IPS-NIHi11 (cell line): ENCODE results near the gene TBC1D5.

ENCODE experiments used
- DNase-seq: peaks from one replicate; pipeline ENCODE4 v3.0.0; 2012; ENCODE audit warnings: mixed read lengths, low spot score

TBC1D5 gene

DNA sequence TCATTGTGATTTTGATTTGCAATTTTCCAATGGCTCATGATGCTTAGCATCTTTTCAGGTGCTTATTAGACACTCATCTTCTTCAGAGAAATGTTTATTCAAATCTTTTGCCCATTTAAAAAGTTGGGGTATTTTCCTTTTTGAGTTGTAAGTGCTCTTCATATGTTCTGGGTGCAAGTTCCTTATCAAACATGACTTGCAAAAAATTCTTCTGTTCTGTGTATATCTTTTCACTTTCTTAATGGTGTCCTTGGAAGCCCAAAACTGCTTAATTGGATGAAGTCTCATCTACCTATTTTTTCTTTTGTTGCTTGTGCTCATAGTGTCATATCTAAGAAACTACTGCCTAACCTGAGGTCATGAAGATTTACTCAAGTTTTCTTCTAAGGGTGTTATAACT is 524.8 kb downstream of the TBC1D5 start:
- no peak for DNase-seq

- no peak for DNase-seq
Measured at GRCh38 chr3:17213102-17213501, 529.3 kb downstream of the TBC1D5 start.

GRCh38 chr3:17207979-17208378 is 534.5 kb downstream of the TBC1D5 start:
- DNase-seq = no peak

GRCh38 chr3:17207019-17207418 is 535.4 kb downstream of the TBC1D5 start:
- DNase-seq = no peak

DNA sequence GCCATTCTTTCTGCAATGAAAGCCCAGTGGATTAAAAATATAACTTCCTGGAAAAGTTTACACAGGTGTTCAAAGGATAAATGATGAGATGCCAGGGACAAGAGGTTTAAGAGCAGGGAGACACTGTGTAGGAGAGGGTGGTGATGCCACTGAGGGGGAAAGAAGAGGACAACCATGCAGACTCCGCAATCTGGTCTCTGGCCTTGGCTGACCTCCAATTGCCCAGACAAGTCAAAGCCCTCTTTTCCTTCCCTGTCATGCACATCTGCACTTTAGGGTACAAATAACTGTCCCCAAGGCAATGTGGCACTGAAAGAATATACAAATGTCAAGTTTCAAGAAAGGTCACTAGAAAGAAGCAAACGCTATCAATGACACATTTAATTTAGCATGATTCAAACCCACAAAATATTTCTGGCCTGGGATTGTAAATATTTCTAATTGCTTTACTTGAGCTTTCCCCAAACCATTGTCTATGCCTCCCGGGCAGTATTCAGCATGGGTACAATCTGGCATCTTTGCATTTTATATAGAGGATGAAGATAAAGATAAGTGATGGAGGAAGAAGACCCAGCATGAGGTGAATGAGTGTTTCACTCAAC is 538.3 kb downstream of the TBC1D5 start:
- DNase-seq = no peak

DNA sequence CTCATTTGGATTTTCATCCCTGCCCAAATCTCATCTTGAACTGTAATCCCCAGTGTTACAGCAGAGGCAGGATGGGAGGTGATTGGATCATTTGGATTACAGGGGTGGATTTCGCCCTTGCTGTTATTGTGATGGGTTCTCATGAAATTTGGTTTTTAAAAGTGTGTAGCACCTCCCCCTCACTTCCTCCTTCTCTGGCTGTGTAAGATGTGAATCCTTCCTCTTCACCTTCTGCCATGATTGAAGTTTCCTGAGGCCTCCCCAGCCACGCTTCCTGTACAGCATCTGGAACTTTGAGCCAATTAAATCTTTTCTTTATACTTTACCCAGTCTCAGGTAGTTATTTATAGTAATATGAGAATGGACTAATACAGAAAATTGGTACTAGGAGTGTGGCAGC is 540.9 kb downstream of the TBC1D5 start:
- DNase-seq = no peak

DNA sequence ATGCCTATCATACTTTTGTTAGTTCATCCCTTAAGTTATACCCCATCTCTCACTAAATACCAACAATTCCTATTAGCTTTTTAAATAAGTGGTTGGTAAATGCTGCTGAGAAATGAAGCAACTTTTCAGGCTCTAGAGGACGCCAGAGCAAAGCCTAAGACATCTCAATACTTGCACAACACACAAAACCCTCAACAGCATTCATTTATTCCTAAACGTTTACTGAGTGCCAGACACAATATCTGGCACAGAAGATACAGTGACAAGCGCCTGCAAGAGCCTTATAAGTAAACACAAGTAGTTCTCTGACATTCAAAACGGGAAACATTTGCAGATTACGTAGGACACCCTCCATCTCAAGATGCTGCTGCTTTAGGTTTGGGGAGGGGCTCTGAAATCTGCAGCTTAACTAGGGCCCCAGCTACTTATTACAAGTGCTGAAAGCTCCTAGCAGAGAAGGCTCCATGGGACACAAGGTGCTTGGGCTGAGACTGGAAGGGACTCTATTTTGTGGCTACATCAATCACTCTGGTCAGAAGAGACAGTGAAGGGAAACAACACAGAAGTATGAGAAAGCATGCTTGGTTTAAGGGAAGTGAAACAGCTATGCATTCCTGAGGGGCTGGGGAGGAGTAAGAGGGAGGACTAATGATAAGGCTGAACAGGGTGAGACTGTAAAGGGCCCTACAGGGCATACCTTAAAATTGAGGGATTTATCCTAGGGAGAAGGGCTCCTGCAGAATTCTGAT is 546.4 kb downstream of the TBC1D5 start:
- DNase-seq = no peak

- no peak for DNase-seq
Measured at GRCh38 chr3:17195192-17195611, 547.2 kb downstream of the TBC1D5 start.

DNA sequence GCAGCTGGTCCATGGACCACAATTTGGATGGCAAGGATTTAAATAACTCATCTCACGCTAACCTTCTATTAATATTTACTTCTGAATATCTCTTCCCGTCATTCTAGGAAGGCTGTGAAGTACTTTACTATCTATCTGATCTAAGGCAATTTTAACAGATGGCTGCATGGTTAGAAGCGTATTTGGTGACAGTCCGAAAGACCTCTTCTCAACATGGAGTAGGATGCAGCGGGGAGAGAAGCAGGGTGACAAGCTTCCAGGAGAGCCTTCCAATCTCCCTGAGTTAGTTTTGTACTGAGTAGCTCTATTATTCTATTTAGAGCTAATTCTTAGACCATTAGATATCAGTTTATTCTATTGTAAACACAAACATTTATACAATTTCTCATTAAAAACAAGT is 548.3 kb downstream of the TBC1D5 start:
- no peak for DNase-seq

DNA sequence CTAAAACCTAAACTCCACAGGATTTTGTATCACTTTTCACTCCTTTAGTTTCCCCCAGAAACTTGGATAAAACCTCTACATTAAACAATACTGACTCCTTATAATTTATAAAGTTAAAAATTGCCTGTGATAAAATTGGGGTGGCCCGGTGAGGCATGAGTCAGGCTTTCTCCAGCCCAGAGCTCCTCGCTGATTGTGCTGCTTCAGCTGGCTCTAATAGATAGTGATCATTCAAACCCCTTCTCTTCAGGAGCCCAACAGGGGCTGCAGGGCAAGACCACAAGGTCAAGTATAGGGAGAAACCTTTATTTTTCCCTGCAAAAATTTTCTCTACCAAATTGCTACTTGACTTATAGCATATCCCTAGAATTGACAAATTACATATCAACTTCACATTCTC is 549.4 kb downstream of the TBC1D5 start:
- no peak for DNase-seq

GRCh38 chr3:17190353-17191078 is 551.9 kb downstream of the TBC1D5 start:
- DNase-seq = no peak

- no peak for DNase-seq
Measured at GRCh38 chr3:17188378-17188777, 554.1 kb downstream of the TBC1D5 start.

DNA sequence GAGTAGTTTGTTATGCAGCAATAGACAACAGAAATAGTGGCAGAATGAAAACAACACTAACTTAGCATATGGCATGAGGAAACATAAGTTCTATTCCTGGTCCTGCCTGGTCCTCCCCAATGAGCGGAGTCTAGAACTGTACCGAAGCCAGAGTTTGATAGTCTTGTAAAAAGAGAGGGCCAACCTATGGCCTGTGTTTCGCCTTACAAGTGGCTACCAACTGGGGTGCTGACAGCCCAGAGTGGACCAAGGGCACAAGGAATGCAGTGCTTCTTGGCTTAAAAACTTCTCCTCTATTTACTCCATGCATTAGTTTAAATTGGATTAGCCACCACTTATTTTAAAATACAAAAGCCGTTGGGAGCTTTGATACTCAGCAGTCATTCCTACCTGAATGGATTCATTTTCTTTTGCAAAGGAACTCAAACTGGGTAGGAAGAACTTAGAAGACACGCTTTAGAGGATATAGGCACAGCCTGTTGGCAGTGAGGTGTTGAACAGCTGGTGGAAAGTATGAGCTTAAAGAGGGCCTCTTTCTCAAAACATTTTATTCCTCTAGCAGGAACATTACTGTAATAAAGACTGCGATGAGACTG is 554.7 kb downstream of the TBC1D5 start:
- no peak for DNase-seq

DNA sequence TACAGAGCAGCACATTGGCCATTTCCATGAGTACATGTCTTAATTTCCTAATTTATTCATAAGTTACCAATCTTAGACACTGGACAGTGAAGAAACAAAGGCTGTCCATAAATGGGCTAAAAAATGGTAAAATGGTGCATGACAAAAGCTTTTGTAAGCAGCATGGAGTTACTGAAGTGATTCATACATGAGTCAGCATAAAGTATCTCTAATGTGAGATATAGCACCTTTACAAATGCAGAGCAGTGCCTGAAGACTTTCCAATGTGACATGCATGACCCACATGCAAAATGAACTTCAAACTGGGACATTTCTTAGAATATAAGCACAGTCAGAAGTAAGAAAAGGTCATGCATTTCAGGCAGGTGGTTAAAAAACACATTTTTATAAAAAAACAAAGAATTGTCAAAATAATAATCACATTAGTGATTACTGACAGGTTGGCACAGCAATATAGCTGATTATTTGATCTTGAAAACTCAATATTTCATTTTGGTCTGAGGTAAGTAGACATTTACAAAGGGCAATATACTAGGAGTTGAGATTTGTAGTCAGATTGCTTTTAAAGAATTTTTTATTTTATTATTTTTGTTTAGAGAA is 558.4 kb downstream of the TBC1D5 start:
- no peak for DNase-seq

GRCh38 chr3:17182166-17182565 is 560.3 kb downstream of the TBC1D5 start:
- no peak for DNase-seq

- DNase-seq = no peak
Measured at GRCh38 chr3:17181413-17181907, 561.0 kb downstream of the TBC1D5 start.

DNA sequence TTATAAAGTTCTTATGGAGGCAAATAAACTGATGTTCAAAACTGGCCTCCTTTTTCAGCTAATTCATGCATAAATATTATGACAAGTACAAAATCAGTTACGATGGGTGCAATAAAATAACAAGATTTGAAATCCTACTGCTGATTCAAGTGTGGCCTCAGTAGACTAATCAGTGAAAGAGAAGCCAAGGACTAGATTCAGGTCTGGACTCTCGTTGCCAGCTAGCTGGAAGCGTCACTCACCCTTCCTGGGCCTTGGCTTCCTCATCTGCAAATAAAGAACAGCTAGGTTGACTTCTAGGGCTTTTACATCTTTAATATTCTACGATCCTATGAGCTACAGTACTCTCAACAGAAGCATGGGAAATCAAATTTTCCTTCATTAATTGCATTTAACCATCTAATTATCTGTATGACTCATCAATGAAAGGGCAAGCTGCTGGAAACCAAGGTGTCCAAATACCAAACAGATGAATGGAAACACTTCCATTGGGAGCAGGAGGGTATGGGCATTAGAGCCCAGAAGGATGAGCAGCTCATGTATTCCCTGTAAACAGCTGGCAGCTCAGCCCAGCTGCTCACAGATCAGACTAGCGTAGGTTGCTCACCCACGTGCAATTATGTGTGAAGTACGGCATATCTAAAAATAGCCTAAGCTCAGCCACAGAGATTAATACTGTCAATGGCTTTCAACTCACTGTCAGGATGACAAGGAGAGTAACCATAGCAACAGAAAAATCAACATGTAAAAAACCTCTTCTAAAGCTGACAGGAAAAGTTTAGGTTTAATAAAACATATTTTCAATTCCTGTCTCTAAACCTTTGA is 562.8 kb downstream of the TBC1D5 start:
- DNase-seq = no peak

GRCh38 chr3:17176757-17177156 is 565.7 kb downstream of the TBC1D5 start:
- DNase-seq = no peak

GRCh38 chr3:17175187-17175807 is 567.1 kb downstream of the TBC1D5 start:
- DNase-seq = no peak

DNA sequence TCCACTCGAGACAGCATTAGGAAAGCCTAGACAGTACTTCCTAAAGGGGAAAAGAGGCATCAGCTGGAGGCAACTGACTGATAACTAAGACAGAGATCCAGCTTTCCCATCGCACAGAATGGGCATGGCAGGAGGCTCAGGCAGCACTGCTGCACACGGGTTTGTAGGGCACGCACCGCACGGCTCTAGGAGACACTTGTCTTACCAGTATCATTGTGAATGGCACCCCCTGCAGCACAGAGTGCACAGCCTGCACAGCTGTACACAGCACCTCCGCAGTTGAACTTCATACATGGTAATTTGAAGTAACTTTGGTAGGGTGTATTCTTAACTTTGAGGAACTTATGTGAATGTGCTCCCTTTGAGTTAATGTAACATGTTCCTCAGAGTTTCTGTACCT is 576.1 kb downstream of the TBC1D5 start:
- DNase-seq = no peak

DNA sequence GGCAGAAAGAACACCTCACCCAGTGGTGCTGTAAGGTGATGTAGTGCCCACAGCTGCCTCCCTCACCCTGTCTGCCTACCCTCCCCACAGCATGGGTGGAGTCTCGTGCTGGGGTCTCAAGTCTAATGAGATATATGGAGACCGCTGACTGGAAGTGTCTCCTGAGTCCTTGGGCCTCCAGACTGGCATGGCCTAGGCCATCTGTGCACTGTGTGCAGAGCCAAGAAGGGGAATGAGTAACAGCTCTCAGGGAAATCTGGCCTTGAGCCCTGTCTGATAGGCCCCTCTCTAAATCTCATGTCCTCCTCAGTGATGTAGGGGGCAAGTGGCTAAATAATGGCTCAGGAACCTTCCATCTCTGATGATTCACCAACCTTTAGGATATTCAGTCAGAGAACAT is 580.3 kb downstream of the TBC1D5 start:
- no peak for DNase-seq
